NOMO-1 treated with DMSO at 0.1 percent for 48 hours (cell line): ENCODE data around the gene BRK1.
"Not testable (repeated sequence)": the region's sequence is repeated elsewhere in the genome, so short reads cannot be mapped to it uniquely, and the experiment has no call there.

Source experiments
- DNase-seq: peaks from one replicate; lab custom pipeline; 2025; ENCODE audit not compliant: unreplicated experiment; lab: John Stamatoyannopoulos, UW

BRK1 gene

GRCh38 chr3:10142707-10143560, 27.5 kb downstream of the BRK1 start:
- DNase-seq = no peak

- no peak for DNase-seq
Measured at GRCh38 chr3:10145685-10146084, 30.2 kb downstream of the BRK1 start.

GRCh38 chr3:10149226-10149625, 33.8 kb downstream of the BRK1 start:
- DNase-seq = peak; percentile 81

- DNase-seq = no peak
Measured at GRCh38 chr3:10150987-10151386, 35.5 kb downstream of the BRK1 start.

- no peak for DNase-seq
Measured at GRCh38 chr3:10154335-10155122, 39.1 kb downstream of the BRK1 start.

- DNase-seq = no peak
Measured at GRCh38 chr3:10155123-10155472, 39.6 kb downstream of the BRK1 start.

GRCh38 chr3:10155658-10156057, 40.2 kb downstream of the BRK1 start:
- no peak for DNase-seq

- DNase-seq = no peak
Measured at GRCh38 chr3:10157031-10157430, 41.6 kb downstream of the BRK1 start.

- not testable (repeated sequence) for DNase-seq
Measured at GRCh38 chr3:10158555-10158954, 43.1 kb downstream of the BRK1 start.

GRCh38 chr3:10160346-10160745, 44.9 kb downstream of the BRK1 start:
- no peak for DNase-seq

- DNase-seq = no peak
Measured at GRCh38 chr3:10160925-10161324, 45.5 kb downstream of the BRK1 start.

- peak; percentile 41 for DNase-seq
Measured at GRCh38 chr3:10162185-10162584, 46.7 kb downstream of the BRK1 start.

GRCh38 chr3:10164201-10164545, 48.7 kb downstream of the BRK1 start:
- DNase-seq = not testable (repeated sequence)

- DNase-seq = peak; percentile 31
Measured at GRCh38 chr3:10164546-10165393, 49.3 kb downstream of the BRK1 start, which contains the start of gene IRAK2. IRAK2 (plus strand) TSS chr3:10164919; CDS start chr3:10164955, 36 bp downstream.

GRCh38 chr3:10166213-10166604, 50.7 kb downstream of the BRK1 start:
- no peak for DNase-seq

- DNase-seq = no peak
Measured at GRCh38 chr3:10169000-10169496, 53.6 kb downstream of the BRK1 start.

- DNase-seq = no peak
Measured at GRCh38 chr3:10170915-10171478, 55.5 kb downstream of the BRK1 start.

- DNase-seq = no peak
Measured at GRCh38 chr3:10173095-10173925, 57.8 kb downstream of the BRK1 start.

- DNase-seq = peak; percentile 42
Measured at GRCh38 chr3:10173926-10174435, 58.5 kb downstream of the BRK1 start.

GRCh38 chr3:10175334-10175733, 59.9 kb downstream of the BRK1 start:
- DNase-seq = not testable (repeated sequence)
